T follicular helper cell (primary cell): ENCODE measurements around the gene MRGPRX4.

ENCODE experiments used
- DNase-seq: peaks from one replicate; pipeline ENCODE4 v3.0.0-alpha.2; 2020; ENCODE audit warnings: low read depth

MRGPRX4 gene

DNA sequence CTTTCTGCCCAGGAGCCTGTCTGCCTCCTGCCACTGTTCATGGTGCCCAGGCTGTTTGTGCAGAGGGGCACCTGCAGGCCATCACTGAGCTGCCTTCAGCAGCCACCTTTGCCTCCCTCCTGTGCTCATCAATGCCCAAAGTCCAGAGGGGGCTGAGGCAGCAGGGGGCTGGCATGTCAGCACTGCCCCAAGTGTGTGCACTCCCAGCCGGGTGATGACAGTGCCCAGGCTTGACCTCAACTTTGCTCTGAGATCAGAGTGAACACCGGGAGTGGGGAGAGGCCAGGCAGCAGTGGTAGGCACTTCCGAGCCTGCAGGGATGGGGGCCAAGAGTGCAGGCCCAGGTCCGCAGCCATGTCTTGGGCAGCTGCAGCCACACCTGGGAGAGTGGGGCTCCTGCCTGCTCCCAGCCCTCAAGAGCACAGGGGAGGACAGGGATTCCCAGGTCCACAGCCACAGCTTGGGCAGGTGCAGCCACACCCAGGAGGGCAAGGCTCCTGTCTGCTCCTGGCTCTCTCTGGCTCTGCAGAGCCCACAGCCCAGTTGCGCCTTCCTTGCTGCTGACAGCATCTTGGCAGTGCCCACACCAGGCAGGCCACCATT is 48.7 kb downstream of the MRGPRX4 start:
- DNase-seq, result no peak

GRCh38 chr11:18222814-18223421 is 50.3 kb downstream of the MRGPRX4 start:
- no peak for DNase-seq
